Measurements from ENCODE around the gene EVI5. TPM values are rescaled to one million over a fixed set of nuclear protein-coding genes. Genes with fewer than 3 reads are reported as not detected.
A peak's percentile ranks its signal among the peaks of the same experiment; 100 is the strongest.

EVI5 gene
- total RNA-seq, 4 donors from 2014 or later: 37.7 to 59.7 (median 41.7) TPM

- 91 to 97% methylated on average over 1 of the region's 1 CpG for WGBS, 2 donors
- Histone ChIP-seq H3K27me3 (no peaks in the 10 kb centered on the region), H3K27ac (peak overlapping the region in 1 of 3 donors; percentile 38), H3K4me1 (no peaks in the 10 kb centered on the region), H3K9me3 (no peaks in the 10 kb centered on the region), H3K4me3 (replicated peaks in 1 of 3) (no peak overlapping the region), H3K36me3 (no peaks in the 10 kb centered on the region)
- intact Hi-C loops (cut with DNase I): no loop called here
- no peak for TF ChIP-seq POLR2A (IDR thresholded peaks at IDR 0.05)
- TF ChIP-seq CTCF (IDR thresholded peaks at IDR 0.05): no peak
- DNase-seq: no peak
Observed at GRCh38 chr1:92805216-92805615, 20.3 kb upstream of the EVI5 start.

DNA sequence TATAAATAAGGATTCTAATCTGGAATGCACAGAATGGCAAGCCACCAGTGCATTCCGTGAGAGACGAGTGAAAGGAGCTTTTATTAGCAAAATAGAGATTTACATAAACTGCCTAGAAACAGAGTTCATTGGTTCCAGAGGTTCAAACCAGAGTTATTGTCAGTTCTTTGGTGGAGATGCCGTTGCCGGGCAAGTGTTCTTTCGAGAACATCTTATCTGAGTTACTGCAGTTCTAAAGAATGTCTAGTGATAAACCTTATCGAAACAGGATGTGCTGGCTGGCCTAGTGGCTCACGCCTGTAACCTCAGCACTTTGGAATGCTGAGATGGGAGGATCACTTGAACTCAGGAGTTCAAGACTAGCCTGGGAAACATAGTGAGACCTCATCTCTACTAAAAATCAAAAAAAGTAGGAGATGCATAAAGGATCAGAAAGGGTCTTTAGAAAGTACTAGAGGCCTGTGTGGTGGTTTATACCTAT lies 19.9 kb upstream of the EVI5 start:
- Histone ChIP-seq H3K4me3 (replicated peaks in 1 of 3) (no peak overlapping the region), H3K27ac (peak overlapping the region in 1 of 3 donors; percentile 38), H3K27me3 (no peaks in the 10 kb centered on the region), H3K9me3 (no peaks in the 10 kb centered on the region), H3K36me3 (no peaks in the 10 kb centered on the region), H3K4me1 (no peaks in the 10 kb centered on the region)
- WGBS, 2 donors: 6 to 7% methylated on average over 7 of the region's 7 CpGs
- DNase-seq: peak; percentile 82
- intact Hi-C loops (cut with DNase I): no loop called here
- TF ChIP-seq POLR2A (IDR thresholded peaks at IDR 0.05): no peak
- TF ChIP-seq CTCF (IDR thresholded peaks at IDR 0.05): no peak

GRCh38 chr1:92803140-92803887 lies 18.4 kb upstream of the EVI5 start:
- Histone ChIP-seq H3K27ac (no peak overlapping the region), H3K9me3 (no peaks in the 10 kb centered on the region)
- intact Hi-C loops (cut with DNase I): no loop called here

GRCh38 chr1:92797961-92798360 lies 13.1 kb upstream of the EVI5 start:
- no peak overlapping the region for H3K27ac ChIP-seq

More at GRCh38 chr1:92803140-92803887, 18.4 kb upstream of the EVI5 start:
- H3K27me3 ChIP-seq: no peaks in the 10 kb centered on the region
- H3K36me3 ChIP-seq: no peaks in the 10 kb centered on the region
- H3K4me1 ChIP-seq: no peaks in the 10 kb centered on the region
- 89 to 91% methylated on average over 7 of the region's 7 CpGs for WGBS, 2 donors
- H3K4me3 ChIP-seq (replicated peaks in 1 of 3): no peak overlapping the region
- no peak for DNase-seq
- TF ChIP-seq CTCF (IDR thresholded peaks at IDR 0.05) (no peak), POLR2A (IDR thresholded peaks at IDR 0.05) (no peak)

More at GRCh38 chr1:92797961-92798360, 13.1 kb upstream of the EVI5 start:
- Histone ChIP-seq H3K4me3 (replicated peaks in 1 of 3) (no peak overlapping the region), H3K36me3 (no peaks in the 10 kb centered on the region), H3K4me1 (no peaks in the 10 kb centered on the region), H3K27me3 (no peaks in the 10 kb centered on the region), H3K9me3 (no peaks in the 10 kb centered on the region)
- WGBS, 2 donors: 80 to 85% methylated on average over 1 of the region's 1 CpG
- no peak for DNase-seq
- intact Hi-C loops (cut with DNase I): no loop called here
- TF ChIP-seq POLR2A (IDR thresholded peaks at IDR 0.05) (no peak), CTCF (IDR thresholded peaks at IDR 0.05) (no peak)

All from thyroid gland (tissue), 4 donors.